Stimulated activated CD8-positive, alpha-beta memory T cell treated with anti-CD3 and anti-CD28 coated beads, Interleukin-4, amount 100 ng/mL, for 48 hours (primary cell): ENCODE results near the gene LRMDA.
"Not testable (repeated sequence)": the region's sequence is repeated elsewhere in the genome, so short reads cannot be mapped to it uniquely, and the experiment has no call there.

ENCODE experiments used
- DNase-seq: peaks from one replicate; pipeline ENCODE4 v3.0.0-alpha.2; 2020

The LRMDA gene

DNA sequence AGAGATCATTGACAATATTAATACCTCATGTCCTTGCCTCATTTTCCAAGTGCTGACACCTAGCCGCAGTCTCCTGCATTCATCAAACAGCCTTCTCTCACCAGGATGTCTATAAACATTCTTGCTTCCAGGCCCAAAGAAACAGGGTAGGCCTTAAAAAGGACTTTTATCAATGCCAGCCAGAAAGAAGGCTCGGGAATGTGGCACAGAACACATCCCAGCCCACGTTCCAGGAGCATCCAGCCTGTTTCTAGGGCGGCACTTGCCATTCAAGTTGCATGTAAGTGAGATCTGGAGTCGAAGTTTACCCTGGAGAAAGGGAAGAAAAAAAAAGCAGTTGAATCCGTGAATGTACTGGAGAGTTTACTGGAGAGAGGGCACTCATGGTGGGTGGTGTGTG, 1123.1 kb downstream of the LRMDA start:
- DNase-seq = no peak

DNA sequence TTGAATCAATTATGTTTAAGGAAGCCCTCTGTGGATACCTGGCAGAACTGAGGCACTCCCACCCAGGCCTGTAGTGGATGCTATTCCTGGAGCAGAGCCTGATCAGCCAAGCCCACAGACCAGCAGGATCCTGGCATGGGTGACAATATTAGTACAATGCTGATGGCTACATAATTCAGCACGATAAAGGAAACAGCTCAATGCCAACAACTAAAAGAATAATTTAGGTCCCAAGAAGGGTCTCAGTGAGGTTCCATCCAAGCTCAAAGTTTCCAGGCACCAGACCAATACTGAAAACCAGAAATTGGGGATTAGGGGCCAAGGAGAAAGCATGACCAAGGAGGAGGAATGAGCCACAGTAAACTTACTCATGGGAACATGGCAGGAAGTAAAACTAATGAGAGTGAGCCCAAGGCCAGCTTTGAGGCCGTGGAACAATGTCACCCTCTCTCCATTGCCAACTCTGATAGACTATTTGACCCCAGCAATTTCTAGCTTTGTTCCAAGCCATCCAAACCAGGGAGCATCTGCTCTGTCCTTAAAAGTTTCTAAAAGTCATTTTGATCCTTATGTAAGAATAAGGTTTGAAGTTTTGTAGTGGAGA, 1123.7 kb downstream of the LRMDA start:
- DNase-seq = no peak

DNA sequence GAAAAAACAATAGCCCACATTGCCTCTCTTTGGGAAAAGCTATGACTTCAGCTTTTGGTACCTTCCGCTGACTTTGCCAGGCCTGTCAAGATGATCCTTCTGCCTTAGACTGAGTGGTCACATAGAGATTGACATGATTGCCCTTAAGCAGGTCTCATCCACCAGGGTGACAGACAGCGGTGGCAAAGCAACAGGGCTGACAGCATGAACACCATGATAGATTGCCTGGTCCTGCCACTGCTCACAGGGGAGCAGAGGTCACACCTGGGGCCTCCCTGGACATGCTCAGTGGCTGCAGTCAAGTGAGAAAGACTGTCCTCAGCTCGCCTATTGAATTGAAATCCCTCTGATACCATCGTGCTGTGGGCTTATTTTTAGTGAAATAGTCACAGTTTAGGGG, 1125.9 kb downstream of the LRMDA start:
- DNase-seq = no peak

- DNase-seq = no peak
Measured at GRCh38 chr10:76558586-76558985, 1127.2 kb downstream of the LRMDA start.

- DNase-seq = no peak
Measured at GRCh38 chr10:76558996-76559891, 1127.8 kb downstream of the LRMDA start.

DNA sequence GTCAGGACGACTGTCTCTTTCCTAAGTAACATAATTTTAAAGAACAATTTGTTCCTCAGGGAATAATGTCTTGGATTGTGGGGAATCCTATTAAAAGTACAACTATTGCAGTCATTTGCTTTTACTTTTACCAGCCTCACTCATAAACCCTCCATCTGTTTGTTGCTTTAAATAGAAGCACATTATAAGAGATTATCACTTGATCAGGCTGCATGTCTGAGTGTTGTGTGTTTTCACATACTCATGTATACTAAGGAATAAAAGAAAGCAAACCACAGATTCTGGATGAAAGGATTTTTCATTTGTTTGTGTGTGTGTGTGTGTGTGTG, 1128.4 kb downstream of the LRMDA start:
- DNase-seq = no peak

- no peak for DNase-seq
Measured at GRCh38 chr10:76560338-76560737, 1128.9 kb downstream of the LRMDA start.

GRCh38 chr10:76563286-76563685, 1131.9 kb downstream of the LRMDA start:
- DNase-seq = no peak

DNA sequence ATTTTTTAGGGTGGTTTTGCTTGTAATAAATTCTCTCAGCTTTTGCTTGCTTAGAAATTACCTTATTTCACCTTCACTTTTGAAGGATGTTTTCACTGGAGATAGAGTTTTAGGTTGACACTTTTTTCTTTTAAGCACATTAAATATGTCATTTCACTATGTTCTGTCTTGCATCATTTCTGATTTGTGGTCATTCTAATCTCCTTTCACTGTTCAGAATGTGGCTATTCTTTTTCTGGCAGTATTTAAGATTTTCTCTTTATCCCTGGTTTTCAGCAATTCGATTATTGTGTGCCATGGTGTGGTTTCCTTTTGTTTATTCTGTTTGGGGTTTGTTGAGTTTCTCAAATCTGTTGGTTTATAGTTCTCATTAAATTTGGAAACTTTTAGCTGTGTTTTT, 1140.6 kb downstream of the LRMDA start:
- no peak for DNase-seq

GRCh38 chr10:76576276-76576962, 1145.0 kb downstream of the LRMDA start:
- DNase-seq = no peak

DNA sequence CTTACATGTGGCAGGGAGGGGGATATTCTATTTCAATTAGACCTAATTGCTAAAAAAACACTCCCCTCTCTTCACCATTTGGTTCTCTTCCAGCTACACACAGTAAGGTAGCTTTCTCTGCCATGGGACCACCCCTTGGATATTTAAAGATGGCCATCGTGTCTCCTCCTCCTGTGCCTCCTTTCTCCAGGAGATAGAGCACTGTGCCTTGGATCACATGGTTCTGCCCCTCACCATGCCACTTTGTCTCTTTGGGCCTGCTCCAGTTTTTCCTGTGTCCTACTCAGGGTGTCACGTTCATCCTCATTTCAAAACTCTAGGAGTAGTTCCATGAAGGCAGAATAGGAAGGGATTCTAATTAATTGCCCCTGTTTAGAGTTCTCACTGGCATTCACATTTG, 1146.0 kb downstream of the LRMDA start:
- DNase-seq = no peak

GRCh38 chr10:76581506-76582256, 1150.3 kb downstream of the LRMDA start:
- DNase-seq = no peak

DNA sequence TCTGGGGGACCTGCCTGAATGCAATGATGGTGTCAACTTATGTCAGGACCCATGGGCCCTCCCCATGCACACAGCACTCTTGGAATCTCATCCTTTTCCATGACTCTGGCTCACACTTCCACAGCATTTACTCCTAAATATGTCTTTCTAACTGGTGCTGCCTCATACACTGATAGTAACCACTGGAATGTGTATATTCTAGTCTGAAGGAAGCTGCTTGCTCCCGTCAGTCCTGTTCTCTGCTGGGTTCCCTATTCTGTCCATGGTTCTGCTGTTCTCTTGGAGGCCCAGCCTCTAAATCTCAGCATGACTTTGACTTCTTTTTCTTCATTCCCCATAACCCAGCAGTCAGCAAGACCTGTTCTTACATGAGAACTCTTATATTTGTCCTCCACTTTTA, 1151.1 kb downstream of the LRMDA start:
- no peak for DNase-seq

DNA sequence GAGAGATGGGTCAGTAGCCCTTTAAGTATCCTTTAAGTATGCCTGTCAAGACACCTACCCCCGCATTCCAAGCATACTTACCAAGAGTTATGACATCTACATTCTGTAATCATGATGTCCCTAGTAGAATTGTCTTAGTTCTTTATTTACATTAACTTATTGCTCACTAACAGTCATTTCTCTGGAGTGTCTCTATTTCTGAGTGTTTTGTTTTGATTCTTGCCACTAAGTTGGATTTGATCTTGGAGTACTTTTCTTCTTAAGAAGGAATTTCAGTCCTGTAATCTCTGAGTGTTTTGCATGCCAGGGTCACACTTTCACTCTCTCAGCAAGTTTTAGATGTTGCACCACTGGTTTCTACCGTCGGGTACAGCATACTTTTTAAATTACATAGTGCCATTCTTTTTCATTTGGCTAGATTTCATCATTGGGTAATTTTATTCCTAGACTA, 1152.3 kb downstream of the LRMDA start:
- DNase-seq = no peak

DNA sequence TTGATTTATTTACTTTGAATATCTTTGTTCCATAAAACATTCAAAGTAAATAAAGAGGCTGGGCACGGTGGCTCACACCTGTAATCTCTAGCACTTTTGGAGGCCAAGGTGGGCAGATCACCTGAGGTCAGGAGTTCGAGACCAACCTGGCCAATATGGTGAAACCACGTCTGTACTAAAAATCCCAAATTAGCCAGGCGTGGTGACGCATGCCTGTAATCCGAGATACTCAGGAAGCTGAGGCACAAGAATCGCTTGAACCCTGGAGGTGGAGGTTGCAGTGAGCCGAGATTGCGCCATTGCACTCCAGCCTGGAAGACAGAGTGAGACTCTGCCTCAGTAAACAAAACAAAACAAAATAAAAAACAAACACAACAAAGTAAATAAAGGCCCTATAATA, 1153.0 kb downstream of the LRMDA start:
- not testable (repeated sequence) for DNase-seq
